ENCODE measurements around the gene SLC35D2.

GRCh38 chr9:96412174-96412913, 28.8 kb upstream of the SLC35D2 start:
- no peak for TF ChIP-seq GATA2 (IDR thresholded peaks at IDR 0.05; ENCODE audit: low read depth, low read length)
- no peak for TF ChIP-seq GATA3 (IDR thresholded peaks at IDR 0.05; ENCODE audit: low read depth, low read length)

Measured in SH-SY5Y (cell line).